ENCODE data around the gene TTC13. TPM values are rescaled to one million over a fixed set of nuclear protein-coding genes. Genes with fewer than 3 reads are reported as not detected.

TTC13 gene
- total RNA-seq, 1 experiment from 2014 or later: 30.1 TPM

DNA sequence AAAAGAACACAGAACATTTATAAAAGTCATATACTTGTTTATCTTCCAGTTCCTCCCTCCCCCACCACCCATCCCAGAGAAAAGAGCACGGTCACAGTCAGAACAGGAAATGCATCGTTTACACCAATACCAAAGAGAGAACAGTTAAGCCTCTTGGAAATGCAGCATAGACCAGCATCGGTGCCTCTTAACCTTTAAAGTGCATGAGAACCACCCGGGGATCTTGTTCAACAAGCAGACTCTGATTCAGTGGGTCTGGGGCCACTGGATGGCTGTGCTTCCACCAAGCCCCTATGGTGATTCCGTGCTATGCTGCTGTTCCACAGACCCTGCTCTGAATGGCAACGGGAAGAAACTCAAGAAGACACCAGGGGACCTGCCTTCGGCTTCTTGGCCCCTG, 42.2 kb upstream of the TTC13 start:
- intact Hi-C loops (cut with micrococcal nuclease; ENCODE audit: unreplicated experiment): no loop called here
- no peaks in the 10 kb centered on the region for H3K36me3 ChIP-seq (ENCODE audit: insufficient read depth, low read length, poor library complexity, severe bottlenecking)
- CTCF ChIA-PET: no interaction called here
- H3K4me1 ChIP-seq (ENCODE audit: insufficient read depth, low read length, poor library complexity, severe bottlenecking): peaks cover 6% of the 10 kb centered on the region
- peak; percentile 17 for DNase-seq (ENCODE audit: low spot score)
- no peak overlapping the region for H3K27ac ChIP-seq (ENCODE audit: low read depth, low read length, poor library complexity, severe bottlenecking)
- POLR2A ChIA-PET (ENCODE audit: low non-redundant PET): no interaction called here
- no peaks in the 10 kb centered on the region for H3K9me3 ChIP-seq (ENCODE audit: low read depth, low read length, poor library complexity, severe bottlenecking)
- TF ChIP-seq EZH2 (IDR thresholded peaks at IDR 0.05; ENCODE audit: borderline replicate concordance, low read depth, low read length, poor library complexity, severe bottlenecking): no peak
- TF ChIP-seq, protein P1, sequence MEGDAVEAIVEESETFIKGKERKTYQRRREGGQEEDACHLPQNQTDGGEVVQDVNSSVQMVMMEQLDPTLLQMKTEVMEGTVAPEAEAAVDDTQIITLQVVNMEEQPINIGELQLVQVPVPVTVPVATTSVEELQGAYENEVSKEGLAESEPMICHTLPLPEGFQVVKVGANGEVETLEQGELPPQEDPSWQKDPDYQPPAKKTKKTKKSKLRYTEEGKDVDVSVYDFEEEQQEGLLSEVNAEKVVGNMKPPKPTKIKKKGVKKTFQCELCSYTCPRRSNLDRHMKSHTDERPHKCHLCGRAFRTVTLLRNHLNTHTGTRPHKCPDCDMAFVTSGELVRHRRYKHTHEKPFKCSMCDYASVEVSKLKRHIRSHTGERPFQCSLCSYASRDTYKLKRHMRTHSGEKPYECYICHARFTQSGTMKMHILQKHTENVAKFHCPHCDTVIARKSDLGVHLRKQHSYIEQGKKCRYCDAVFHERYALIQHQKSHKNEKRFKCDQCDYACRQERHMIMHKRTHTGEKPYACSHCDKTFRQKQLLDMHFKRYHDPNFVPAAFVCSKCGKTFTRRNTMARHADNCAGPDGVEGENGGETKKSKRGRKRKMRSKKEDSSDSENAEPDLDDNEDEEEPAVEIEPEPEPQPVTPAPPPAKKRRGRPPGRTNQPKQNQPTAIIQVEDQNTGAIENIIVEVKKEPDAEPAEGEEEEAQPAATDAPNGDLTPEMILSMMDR (conservative IDR thresholded peaks at IDR 0.05; ENCODE audit: low read depth, low read length): no peak
- no TSS peak for BruUV-seq (replicated peaks)
- no peaks in the 10 kb centered on the region for H3K27me3 ChIP-seq (replicated peaks; ENCODE audit: insufficient read depth, low read depth, low read length, poor library complexity)
- no peak overlapping the region for H3K4me3 ChIP-seq (ENCODE audit: low read depth, low read length, poor library complexity, severe bottlenecking)

DNA sequence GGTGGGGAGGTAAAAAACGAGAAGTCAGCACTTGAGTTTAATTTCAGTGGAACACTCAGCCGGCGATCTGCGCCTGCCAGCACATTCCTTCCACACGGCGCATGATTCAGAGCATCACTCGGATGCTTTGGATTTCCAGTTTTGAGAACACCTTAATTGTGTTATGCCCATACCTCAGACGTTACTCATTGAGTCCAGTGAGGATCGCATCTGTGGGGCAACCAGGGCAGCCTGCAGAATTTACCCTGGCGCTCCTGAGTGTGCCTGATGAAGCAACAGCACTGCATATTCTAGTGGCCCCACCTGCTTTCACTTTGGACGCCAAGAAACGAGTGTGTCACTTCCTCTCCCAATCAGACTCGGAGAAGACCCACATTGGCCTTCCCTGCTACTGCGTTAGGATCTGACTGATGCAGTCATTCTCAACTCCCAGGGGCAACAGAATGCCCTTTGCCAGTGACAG, 41.5 kb upstream of the TTC13 start:
- no peak for DNase-seq (ENCODE audit: low spot score)
- ChIA-PET CTCF (no interaction called here), POLR2A (ENCODE audit: low non-redundant PET) (no interaction called here)
- H3K9me3 ChIP-seq (ENCODE audit: low read depth, low read length, poor library complexity, severe bottlenecking): no peaks in the 10 kb centered on the region
- H3K4me1 ChIP-seq (ENCODE audit: insufficient read depth, low read length, poor library complexity, severe bottlenecking): peaks cover 6% of the 10 kb centered on the region
- TF ChIP-seq, protein P1 (conservative IDR thresholded peaks at IDR 0.05; ENCODE audit: low read depth, low read length): no peak
- no peak for TF ChIP-seq EZH2 (IDR thresholded peaks at IDR 0.05; ENCODE audit: borderline replicate concordance, low read depth, low read length, poor library complexity, severe bottlenecking)
- no peak overlapping the region for H3K27ac ChIP-seq (ENCODE audit: low read depth, low read length, poor library complexity, severe bottlenecking)
- no peaks in the 10 kb centered on the region for H3K36me3 ChIP-seq (ENCODE audit: insufficient read depth, low read length, poor library complexity, severe bottlenecking)
- no TSS peak for BruUV-seq (replicated peaks)
- intact Hi-C loops (cut with micrococcal nuclease; ENCODE audit: unreplicated experiment): no loop called here
- H3K4me3 ChIP-seq (ENCODE audit: low read depth, low read length, poor library complexity, severe bottlenecking): no peak overlapping the region
- H3K27me3 ChIP-seq (replicated peaks; ENCODE audit: insufficient read depth, low read depth, low read length, poor library complexity): no peaks in the 10 kb centered on the region

DNA sequence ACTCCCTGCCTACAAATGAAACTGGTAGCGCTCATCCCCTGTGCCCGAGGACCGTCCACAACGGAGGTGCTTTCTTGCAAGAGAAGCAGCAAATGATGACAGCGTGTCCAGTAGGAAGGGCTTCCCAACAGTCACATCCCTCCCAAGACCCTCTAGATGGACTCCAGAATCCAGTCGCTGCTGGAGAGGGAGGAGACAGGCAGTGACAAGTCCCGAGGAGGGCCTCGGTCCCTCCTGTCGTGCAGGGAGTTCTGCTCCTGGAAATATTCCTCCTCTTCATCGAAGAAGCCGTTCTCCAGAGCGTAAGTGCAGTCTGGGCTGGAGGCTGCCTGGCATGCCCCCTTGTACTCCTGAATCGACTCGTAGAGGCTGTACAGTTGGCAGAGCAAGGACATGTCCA, 41.0 kb upstream of the TTC13 start:
- intact Hi-C loops (cut with micrococcal nuclease; ENCODE audit: unreplicated experiment): no loop called here
- BruUV-seq (replicated peaks): no TSS peak
- Histone ChIP-seq H3K4me1 (ENCODE audit: insufficient read depth, low read length, poor library complexity, severe bottlenecking) (peaks cover 6% of the 10 kb centered on the region), H3K27ac (ENCODE audit: low read depth, low read length, poor library complexity, severe bottlenecking) (no peak overlapping the region), H3K36me3 (ENCODE audit: insufficient read depth, low read length, poor library complexity, severe bottlenecking) (no peaks in the 10 kb centered on the region), H3K27me3 (replicated peaks; ENCODE audit: insufficient read depth, low read depth, low read length, poor library complexity) (no peaks in the 10 kb centered on the region), H3K9me3 (ENCODE audit: low read depth, low read length, poor library complexity, severe bottlenecking) (no peaks in the 10 kb centered on the region), H3K4me3 (ENCODE audit: low read depth, low read length, poor library complexity, severe bottlenecking) (no peak overlapping the region)
- TF ChIP-seq, protein P1 (conservative IDR thresholded peaks at IDR 0.05; ENCODE audit: low read depth, low read length): no peak
- no peak for TF ChIP-seq EZH2 (IDR thresholded peaks at IDR 0.05; ENCODE audit: borderline replicate concordance, low read depth, low read length, poor library complexity, severe bottlenecking)
- ChIA-PET POLR2A (ENCODE audit: low non-redundant PET) (interaction anchor here (0.9 kb wide), 1 partner anchor 10 kb away, joined by 16 read pairs; no protein-coding TSS in a partner anchor), CTCF (no interaction called here)
- no peak for DNase-seq (ENCODE audit: low spot score)
